Measurements from ENCODE around the gene IL6R.

DNA sequence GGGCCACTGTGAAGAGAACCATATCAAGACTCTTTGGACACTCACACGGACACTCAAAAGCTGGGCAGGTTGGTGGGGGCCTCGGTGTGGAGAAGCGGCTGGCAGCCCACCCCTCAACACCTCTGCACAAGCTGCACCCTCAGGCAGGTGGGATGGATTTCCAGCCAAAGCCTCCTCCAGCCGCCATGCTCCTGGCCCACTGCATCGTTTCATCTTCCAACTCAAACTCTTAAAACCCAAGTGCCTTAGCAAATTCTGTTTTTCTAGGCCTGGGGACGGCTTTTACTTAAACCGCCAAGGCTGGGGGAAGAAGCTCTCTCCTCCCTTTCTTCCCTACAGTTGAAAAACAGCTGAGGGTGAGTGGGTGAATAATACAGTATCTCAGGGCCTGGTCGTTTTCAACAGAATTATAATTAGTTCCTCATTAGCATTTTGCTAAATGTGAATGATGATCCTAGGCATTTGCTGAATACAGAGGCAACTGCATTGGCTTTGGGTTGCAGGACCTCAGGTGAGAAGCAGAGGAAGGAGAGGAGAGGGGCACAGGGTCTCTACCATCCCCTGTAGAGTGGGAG lies 60.6 kb downstream of the IL6R start:
- TF ChIP-seq, protein P1, sequence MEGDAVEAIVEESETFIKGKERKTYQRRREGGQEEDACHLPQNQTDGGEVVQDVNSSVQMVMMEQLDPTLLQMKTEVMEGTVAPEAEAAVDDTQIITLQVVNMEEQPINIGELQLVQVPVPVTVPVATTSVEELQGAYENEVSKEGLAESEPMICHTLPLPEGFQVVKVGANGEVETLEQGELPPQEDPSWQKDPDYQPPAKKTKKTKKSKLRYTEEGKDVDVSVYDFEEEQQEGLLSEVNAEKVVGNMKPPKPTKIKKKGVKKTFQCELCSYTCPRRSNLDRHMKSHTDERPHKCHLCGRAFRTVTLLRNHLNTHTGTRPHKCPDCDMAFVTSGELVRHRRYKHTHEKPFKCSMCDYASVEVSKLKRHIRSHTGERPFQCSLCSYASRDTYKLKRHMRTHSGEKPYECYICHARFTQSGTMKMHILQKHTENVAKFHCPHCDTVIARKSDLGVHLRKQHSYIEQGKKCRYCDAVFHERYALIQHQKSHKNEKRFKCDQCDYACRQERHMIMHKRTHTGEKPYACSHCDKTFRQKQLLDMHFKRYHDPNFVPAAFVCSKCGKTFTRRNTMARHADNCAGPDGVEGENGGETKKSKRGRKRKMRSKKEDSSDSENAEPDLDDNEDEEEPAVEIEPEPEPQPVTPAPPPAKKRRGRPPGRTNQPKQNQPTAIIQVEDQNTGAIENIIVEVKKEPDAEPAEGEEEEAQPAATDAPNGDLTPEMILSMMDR (IDR thresholded peaks at IDR 0.05; ENCODE audit: insufficient read depth, low read length) = no peak
- TF ChIP-seq SPI1 (IDR thresholded peaks at IDR 0.05; ENCODE audit: borderline replicate concordance, low read depth) (no peak), POLR2AphosphoS5 (IDR thresholded peaks at IDR 0.05; ENCODE audit: low read depth) (no peak)
- TF ChIP-seq, protein P2, sequence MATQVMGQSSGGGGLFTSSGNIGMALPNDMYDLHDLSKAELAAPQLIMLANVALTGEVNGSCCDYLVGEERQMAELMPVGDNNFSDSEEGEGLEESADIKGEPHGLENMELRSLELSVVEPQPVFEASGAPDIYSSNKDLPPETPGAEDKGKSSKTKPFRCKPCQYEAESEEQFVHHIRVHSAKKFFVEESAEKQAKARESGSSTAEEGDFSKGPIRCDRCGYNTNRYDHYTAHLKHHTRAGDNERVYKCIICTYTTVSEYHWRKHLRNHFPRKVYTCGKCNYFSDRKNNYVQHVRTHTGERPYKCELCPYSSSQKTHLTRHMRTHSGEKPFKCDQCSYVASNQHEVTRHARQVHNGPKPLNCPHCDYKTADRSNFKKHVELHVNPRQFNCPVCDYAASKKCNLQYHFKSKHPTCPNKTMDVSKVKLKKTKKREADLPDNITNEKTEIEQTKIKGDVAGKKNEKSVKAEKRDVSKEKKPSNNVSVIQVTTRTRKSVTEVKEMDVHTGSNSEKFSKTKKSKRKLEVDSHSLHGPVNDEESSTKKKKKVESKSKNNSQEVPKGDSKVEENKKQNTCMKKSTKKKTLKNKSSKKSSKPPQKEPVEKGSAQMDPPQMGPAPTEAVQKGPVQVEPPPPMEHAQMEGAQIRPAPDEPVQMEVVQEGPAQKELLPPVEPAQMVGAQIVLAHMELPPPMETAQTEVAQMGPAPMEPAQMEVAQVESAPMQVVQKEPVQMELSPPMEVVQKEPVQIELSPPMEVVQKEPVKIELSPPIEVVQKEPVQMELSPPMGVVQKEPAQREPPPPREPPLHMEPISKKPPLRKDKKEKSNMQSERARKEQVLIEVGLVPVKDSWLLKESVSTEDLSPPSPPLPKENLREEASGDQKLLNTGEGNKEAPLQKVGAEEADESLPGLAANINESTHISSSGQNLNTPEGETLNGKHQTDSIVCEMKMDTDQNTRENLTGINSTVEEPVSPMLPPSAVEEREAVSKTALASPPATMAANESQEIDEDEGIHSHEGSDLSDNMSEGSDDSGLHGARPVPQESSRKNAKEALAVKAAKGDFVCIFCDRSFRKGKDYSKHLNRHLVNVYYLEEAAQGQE (IDR thresholded peaks at IDR 0.05; ENCODE audit: insufficient replicate concordance, low read depth) = no peak
